MV-4-11 (cell line): ENCODE measurements around the gene HOMER1.
A peak's percentile ranks its signal among the peaks of the same experiment; 100 is the strongest.

Source experiments
- DNase-seq: peaks from one replicate; lab custom pipeline; 2025; lab: John Stamatoyannopoulos, UW

Gene HOMER1, protein sequence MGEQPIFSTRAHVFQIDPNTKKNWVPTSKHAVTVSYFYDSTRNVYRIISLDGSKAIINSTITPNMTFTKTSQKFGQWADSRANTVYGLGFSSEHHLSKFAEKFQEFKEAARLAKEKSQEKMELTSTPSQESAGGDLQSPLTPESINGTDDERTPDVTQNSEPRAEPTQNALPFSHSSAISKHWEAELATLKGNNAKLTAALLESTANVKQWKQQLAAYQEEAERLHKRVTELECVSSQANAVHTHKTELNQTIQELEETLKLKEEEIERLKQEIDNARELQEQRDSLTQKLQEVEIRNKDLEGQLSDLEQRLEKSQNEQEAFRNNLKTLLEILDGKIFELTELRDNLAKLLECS

DNA sequence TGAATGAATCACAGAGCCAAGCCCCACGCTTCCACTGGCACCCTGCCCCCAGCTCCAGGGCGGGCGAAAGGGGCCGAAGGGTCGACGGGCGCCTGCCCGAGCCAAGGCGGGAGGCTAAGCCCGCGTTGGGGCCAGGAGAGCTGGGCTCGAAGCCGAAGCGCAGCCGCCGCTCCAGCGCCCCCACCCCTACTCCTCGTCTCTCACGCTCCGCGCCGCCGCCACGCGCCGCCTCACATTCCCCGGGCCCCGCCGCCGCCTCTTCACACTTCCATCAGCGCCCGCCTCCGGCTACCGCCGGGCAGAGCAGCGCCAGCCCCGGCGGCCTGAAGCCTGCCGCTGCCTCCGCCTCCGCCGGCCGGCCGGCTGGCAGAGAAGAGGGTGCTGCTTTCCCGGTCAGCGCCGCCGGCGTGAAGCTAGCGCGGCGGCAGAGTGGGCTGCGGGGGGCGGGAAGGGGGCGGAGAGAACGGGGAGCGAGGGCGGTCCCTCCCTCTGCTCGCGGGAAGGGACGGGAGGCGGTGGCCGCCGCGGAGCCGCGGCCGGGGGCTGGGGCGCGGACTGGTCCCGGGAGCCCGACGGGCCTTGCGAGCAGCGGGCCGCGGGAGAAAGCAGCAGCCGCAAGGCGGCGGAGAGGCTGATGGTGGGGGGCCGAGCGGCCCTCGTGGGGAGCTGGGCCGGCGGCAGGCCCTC lies at the start of gene HOMER1:
Gene HOMER1 (minus strand): TSS at position 431 of the 687 bp plus-strand sequence. CDS start 1,360 bp downstream, outside the sequence.
- peak; percentile 44 for DNase-seq

DNA sequence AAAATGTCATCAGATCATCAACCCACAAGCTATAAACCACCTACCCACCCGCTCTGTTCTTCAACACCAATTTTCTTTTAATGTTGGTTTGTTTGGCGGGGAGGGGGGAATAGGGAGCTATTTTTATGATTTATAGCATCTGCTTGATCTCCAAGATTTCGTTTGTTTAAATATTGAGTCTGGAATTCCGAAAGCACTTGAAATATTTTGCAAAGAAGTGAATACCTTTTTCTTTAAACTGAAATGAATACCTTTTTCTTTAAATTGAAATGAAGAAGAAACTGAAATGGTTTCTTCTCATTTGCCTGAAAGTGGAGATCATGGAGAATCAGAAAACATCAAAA lies 49.3 kb upstream of the HOMER1 start:
- DNase-seq = no peak

DNA sequence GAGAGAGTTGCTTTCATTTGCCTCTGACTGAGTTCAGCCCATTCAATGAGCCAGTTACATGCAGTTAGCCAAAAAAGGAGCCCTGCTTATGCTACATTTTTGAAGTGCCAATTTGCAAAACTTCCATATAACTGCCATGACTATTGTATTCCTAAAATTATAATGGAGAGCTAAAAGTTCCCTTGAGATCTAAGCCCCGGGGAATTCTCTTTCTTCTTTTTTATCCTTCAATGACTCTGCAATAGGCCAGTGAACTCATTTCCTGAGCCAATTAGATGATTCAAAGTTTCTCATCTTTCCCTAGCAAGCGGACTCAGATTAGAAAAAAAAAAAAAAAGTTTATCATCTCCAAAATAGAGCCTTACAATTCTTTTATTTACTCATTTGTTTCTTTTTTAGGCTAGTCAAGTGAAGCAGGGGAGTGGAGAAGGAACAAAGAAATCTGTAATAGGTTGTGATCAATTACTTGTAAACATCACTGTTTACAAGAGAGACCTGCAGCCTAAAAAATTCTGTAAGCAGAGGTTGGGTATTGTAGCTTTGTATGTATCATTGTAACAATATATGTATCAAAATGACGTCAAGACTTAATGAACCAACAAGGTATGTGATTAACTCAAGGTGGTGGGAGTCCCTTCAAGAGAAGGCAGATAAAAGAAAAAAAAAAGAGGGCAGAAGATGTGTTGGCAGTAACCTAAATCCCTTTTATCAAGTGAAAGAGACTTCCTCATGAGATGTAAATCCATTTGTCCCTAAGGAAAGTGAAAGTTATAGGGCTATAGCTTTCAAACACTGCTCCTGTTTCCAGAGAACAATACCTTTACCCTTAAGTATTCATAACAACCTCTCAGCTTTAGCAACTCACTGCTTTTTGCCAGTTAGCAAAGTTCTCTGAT lies 48.7 kb upstream of the HOMER1 start:
- no peak for DNase-seq

DNA sequence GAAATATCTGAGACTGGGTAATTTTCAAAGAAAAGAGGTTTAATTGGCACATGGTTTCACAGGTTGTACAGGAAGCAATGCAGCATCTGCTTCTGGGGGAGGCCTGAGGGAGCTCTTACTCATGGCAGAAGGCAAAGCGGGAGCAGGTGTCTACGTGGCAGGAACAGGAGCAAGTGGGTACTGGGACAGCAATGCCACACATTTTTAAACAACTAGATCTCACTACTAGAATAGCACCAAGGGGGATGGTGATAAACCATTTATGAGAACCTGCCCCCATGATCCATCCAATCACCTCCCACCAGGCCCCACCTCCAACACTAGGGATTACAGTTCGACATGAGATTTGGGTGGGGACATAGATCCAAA lies 47.6 kb upstream of the HOMER1 start:
- DNase-seq = no peak

DNA sequence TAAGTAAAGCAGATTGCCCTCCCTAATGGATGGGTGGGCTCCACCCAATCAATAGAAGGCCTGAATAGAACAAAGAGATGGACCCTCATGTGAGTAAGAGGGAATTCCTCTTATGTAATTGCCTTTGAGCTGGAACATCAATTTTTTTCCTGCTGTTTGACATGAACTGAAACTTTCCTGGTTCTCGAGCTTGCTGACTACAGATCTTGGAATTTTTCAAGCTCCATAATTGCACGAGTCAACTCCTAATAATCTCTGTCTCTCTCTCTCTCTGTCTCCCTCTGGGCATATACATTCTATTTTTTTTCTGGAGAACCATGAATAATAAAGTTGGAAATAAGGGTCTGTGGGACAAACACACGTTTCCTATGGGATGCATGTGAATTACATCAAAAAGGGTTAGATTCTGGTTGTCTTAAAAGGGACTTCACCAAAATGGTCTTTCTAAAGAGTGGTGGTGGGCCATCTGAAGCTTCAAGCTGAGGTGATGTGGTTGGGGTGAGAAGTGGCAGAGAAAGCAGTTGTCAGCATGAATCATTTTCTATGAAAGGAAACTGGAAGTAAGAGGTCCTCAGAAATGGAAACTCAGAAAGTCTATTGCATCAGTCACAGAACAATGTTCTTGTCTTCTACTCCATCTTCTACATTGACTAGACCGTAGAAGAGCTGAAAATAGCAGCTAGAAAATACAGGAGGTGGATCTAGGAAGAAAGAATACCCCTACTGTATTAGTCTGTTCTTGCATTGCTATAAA lies 47.0 kb upstream of the HOMER1 start:
- DNase-seq = peak; percentile 82

DNA sequence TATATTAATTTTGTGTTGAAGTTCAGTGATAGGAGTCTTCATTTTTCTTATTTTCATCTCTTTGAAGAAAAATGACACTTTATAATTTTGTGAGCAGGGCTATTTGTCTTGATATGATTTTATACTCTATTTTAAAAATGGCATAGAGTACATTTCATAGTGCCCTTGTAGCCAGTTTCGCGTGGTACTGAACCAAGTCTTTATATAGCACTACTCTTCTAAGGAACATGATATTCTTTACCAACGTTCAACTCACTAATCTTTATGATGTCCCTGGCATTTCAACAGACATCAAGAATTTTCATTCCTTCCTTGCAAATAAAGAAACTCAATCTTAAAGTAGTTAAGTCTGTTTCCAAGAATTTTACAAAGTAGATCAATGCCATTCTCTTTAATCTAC lies 41.5 kb upstream of the HOMER1 start:
- no peak for DNase-seq

DNA sequence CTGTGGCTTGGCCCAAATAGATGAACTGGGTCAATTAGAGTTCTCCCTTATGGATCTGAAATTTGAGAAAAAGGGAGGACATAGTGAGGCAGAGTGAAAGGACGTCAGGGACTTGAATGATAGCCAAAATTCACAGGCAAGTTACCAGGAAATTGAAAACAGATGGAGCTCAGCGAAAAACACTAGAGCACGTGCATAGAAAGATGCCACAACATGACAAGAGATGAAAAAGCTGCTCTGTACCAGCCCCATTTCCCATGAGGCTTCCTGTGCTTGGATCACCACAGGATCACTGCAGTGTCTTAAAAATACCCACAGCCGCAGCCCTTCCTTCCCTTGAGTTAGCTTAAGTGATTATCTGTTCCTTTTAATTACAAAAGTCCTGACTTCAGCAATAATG lies 39.0 kb upstream of the HOMER1 start:
- DNase-seq = peak; percentile 14

DNA sequence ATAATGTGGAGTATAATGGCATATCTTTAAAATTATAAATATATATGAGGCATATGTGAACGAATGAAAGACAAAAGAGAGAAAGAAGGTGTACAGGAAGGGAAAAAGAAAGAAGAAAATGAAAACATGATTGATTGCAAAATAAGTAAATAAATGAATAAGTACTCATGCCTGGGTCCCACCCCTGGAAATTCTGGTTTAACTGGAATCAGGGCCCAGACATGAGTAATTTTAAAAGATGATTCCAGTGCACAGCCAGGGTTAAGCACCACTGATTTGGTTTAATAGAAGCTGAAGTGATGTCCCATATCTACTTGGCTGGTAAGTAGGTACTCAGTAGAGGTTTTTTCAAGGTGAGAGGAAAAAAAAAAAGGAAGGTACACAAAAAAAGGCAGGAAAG lies 34.0 kb upstream of the HOMER1 start:
- DNase-seq = no peak

DNA sequence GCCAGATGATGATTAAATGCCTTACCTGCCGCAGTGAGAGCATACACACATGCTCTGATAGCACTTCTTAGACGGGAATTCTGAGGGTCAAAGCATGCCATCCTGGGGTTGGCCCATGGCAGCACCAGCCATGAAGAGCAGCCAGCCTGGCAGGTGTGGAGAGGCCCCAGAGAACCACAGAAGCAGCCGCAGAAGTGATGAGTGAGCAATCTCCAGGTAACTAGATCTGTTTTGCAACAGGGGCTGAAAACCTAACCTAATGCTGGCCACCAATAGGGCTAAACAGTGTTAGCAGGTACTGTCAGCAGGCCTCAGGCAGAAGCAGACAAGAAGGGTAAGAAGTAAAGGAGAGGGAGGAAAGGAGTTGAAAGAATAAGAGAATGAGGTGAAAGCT lies 33.5 kb upstream of the HOMER1 start:
- no peak for DNase-seq

DNA sequence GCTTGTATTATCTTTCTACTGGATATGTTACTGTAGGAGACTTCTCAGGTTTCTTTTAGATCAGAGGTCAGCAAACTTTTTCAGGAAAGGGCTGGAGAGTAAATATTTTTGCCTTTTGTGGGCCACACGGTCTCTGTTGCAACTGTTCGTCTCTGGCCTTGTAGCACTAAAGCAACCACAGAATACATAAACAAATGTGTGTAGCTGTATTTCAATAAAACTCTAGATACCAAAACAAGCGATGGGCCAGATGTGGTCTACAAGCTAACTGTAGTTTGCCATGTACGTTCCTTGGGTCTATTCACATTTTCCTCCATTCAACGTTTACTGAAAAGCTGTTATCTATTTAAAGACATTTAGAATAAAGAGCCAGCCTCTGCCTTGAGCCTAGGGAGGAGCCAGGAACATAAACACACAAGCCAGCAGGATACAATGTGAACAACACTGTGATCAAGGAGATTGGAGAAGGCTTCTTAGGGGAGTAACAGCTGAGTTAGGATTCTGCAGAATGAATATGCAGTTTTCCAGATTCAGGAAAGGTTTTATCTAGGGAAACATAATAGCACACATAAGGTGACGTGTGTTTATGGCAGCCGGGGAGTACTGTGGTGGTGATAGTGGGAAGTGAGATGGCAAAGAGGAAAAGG lies 33.0 kb upstream of the HOMER1 start:
- DNase-seq = no peak

DNA sequence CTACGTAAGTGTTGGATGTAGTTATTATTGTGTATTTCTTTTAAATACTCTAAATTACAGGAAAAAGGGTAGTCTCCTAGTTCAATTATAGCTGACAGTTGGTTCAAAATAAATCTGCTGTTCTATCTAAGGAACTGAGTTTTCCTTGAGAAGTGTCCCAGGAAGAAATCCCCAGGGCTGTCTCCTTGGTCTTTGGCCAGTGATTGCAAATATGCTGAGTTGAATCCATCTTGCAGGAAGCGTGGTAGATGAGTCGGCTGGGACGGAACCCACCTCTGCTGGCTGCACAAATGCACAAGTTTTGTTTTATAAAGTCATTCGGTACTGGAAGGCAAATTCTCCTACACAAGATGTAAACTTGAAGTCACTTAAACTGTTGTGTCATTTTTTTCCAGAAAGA lies 30.2 kb upstream of the HOMER1 start:
- no peak for DNase-seq

DNA sequence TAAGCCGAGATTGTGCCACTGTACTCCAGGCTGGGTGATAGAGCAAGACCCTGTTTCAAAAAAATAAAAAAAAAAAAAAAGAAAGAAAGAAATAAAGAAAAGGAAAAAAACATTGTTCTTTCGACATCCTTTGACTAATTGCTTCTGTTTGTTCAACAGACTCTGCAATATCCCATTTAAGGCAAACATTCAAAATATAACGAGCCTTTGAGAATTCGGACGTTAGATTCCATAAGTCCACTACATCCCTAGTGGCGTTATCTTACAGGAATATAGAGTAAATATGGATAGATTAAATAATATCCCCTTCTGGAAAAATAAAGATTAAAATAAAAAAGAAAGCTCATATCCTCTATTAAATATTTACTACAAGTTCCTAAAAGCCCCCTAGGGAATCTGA lies 27.0 kb upstream of the HOMER1 start:
- no peak for DNase-seq

DNA sequence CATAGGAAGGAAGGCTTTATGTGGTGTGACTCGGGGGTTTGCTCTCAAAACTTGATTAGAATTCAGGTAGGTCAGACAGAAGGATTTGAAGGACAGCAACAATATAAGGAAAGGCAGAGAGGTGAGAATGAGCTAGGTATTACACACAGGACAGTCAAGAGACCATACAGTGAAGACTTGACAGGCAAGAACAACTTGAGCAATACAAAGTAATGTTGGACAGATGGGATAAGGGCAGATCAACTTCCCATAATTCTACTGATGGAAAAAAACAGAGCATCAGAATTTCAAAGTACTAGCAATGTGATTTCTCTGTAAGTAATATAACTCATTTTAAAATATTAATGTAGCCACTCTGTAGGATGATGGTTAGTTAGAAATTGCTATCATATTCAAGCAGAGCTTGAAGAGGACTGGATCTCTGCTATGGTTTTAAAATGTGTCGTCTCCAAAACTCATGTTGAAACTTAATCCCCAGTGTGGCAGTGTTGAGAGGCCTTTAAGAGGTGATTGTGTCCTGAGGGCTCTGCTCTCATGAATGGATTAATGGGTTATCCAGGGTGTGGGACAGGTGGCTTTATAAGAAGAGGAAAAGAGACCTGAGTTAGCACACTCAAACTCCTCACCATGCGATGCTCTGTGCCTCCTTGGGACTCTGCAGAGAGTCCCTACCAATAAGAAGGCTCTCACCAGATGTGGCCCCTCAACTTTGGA lies 22.4 kb upstream of the HOMER1 start:
- DNase-seq = no peak

DNA sequence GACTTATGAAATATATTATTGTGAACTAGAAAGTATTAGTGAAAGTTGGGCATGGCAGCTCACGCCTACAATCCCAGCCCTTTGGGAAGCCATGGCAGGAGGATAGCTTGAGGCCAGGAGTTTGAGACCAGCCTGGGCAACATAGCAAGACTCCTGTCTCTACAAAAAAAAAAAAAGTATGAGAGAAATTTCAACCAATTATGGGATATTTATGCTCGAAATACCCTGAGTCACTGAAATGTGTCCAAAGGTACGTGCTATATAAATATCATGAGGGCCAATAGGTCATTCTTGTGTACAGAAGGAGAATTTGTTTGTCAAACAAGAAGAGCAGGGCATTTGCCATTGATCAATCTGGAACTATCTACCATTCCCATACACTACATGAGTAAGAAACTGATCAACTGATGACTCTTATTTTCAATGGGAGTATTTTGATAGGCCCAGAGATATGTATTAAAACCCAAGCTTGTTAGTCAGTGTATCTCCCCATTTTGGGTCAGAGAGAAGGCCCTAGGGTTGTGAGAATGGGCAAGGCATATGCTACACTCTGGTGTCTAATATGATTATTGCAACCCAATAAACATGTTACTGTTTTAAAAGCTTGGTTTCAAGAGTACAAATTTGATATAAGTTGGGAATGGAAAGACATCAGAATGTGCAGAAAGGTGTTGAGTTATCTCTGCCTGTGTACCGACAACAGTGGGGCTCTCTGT lies 21.7 kb upstream of the HOMER1 start:
- DNase-seq = no peak

DNA sequence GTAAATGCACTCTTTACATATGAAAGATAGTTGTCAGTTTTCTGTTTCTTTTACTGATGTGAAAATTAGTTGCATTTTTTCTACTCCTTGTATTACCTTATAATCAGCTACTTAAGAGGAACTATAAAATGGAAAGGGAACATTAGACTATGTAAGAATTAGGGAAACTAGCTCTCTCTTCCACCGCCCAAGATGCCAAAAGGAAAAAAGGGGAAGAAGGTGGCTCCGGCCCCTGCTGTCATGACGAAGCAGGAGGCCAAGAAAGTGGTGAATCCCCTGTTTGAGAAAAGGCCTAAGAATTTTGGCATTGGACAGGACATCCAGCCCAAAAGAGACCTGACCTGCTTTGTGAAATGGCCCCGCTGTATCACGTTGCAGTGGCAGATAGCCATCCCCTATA lies 15.2 kb upstream of the HOMER1 start:
- peak; percentile 26 for DNase-seq

DNA sequence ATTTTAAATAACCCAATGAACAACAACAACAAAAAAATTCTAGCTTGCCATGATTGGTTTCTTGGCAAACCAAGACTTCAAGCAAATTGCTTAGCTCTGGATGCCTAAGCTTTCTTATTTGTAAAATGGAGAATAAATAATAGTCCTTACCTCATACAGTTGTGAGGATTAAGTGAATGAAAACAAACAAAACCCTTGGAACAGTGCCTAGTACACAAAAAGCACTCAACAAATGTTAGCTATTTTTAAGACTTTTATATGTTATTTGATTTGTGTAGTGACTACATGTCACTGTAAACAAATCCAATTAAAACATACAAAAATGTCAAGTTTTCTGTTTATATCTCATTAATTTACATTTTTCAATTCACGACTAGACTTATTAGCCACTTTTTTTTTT lies 13.5 kb upstream of the HOMER1 start:
- DNase-seq = no peak

DNA sequence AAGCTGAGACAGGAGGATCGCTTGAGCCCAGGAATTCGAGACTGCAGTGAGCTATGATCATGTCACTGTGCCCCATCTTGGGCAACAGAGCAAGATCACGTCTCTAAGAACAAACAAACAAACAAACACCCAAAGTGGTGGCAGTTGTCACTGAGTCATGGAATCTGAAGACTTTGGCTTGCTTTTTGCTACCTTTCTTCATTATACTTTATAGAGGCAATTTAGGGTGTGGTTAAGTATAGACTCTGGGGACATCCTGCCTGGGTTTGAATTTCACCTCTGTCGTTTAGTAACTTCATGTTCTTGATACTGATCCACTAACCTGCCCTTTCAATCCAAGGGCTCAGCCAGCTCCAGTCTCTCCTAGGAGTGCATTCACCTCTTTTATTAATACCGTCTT lies 13.0 kb upstream of the HOMER1 start:
- no peak for DNase-seq

DNA sequence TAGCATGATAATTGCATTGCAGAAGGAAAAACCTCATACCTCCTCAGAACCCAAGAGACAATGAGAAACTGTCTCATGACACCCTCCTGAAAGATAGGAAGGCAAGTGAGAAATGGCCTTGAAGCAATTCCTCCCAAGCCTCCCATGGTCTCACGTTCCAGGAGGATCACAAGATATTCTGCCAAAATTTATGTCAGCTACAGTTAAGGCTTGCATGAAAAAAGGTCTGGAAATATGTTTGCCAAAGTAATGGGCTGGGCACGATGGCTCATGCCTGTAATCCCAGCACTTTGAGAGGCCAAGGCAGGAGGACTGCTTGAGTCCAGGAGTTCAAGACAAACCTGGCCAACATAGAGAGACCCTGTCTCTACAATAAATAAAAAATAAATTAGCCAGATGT lies 12.6 kb upstream of the HOMER1 start:
- no peak for DNase-seq

DNA sequence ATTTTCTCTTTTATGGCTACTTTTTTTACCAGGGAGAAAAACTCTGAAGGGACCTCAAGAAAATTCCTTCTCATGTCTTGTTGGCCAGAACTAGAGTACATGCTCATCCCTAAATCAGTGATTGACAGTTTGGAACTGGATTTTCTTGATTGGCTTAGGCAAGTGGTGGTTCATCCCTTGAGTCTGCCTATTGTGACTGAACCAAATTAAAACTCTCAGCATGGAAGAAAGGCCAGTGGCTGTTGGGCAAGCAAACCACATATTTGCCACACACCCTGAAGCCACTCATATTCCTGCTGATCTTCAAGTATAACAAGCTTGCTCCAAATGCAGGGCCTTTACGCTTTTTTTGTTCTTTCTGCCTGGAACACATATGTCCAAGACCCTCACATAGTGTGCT lies 7.2 kb upstream of the HOMER1 start:
- DNase-seq = peak; percentile 62

DNA sequence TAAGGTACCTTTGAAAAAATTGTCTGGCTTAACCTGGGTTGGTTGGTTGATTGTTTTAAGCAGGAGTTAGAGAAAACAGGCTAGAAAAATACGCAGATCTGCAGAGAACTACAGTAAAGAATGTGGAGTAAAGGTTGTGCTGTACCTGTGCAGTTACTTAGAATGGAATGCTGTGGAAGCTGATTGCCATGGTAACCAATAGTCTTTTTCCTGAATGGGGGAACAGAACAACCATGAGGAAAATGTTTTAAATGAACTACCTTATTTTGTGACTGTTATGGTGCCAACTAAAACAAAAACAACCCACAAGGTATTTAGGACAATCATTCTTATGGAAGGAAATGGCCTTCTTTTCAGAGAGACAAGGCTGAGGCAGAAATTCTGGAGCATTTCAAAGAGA lies 4.8 kb upstream of the HOMER1 start:
- DNase-seq = no peak
